HL-60 (cell line): ENCODE results near the gene COL4A2.

ENCODE experiments used
- POLR2AphosphoS5 ChIP-seq: IDR thresholded peaks from 2 replicates; pipeline ENCODE4 v1.6.1; 2012; ENCODE audit warnings: low read depth
- TF ChIP-seq, protein P1 (sequence below): IDR thresholded peaks from one replicate; pipeline ENCODE4 v1.5.1; 2011; ENCODE audit warnings: low read length, control low read depth, inconsistent platforms; ENCODE audit not compliant: insufficient read depth
- TF ChIP-seq, protein P2 (sequence below): IDR thresholded peaks from 2 replicates; pipeline ENCODE4 v1.6.1; 2012; ENCODE audit warnings: low read depth; ENCODE audit not compliant: insufficient replicate concordance

DNA sequence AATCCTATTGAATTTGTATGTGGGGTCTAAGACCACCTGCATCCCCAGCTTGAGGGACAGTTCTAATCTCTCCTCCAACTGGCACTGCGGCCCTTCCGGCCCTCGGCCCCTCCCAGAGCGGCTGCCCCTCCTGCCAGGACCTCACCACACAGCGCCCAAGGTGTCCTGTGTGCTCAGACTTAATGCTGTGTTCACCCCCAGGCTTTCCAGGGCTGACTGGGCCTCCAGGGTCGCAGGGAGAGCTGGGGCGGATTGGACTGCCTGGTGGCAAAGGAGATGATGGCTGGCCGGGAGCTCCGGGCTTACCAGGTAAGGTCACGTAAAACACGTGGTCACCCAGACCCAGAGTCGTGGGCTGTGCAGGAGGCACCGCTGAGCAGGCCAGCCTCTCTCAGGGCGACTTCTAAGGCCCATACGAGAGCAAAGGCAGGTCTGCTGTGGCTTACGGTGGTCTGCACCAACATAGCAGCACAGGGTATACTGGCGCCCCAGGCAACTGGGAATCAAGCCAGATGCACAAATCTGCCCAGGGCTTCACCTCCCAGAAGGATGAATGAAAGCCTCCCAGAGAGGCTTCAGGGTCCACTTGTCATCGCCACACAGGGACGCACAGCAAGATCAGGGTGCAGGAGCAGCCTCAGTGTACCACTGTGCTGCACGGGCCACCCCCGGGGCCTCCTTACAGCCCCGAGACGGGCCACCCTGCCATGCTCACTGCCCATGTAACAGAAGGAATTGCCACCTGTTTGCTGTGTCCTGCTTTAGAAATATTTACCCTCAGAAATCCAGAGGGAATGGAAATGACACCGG lies 185.0 kb downstream of the COL4A2 start:
- TF ChIP-seq POLR2AphosphoS5: no peak
- TF ChIP-seq, protein P1, sequence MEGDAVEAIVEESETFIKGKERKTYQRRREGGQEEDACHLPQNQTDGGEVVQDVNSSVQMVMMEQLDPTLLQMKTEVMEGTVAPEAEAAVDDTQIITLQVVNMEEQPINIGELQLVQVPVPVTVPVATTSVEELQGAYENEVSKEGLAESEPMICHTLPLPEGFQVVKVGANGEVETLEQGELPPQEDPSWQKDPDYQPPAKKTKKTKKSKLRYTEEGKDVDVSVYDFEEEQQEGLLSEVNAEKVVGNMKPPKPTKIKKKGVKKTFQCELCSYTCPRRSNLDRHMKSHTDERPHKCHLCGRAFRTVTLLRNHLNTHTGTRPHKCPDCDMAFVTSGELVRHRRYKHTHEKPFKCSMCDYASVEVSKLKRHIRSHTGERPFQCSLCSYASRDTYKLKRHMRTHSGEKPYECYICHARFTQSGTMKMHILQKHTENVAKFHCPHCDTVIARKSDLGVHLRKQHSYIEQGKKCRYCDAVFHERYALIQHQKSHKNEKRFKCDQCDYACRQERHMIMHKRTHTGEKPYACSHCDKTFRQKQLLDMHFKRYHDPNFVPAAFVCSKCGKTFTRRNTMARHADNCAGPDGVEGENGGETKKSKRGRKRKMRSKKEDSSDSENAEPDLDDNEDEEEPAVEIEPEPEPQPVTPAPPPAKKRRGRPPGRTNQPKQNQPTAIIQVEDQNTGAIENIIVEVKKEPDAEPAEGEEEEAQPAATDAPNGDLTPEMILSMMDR: no peak
- TF ChIP-seq, protein P2, sequence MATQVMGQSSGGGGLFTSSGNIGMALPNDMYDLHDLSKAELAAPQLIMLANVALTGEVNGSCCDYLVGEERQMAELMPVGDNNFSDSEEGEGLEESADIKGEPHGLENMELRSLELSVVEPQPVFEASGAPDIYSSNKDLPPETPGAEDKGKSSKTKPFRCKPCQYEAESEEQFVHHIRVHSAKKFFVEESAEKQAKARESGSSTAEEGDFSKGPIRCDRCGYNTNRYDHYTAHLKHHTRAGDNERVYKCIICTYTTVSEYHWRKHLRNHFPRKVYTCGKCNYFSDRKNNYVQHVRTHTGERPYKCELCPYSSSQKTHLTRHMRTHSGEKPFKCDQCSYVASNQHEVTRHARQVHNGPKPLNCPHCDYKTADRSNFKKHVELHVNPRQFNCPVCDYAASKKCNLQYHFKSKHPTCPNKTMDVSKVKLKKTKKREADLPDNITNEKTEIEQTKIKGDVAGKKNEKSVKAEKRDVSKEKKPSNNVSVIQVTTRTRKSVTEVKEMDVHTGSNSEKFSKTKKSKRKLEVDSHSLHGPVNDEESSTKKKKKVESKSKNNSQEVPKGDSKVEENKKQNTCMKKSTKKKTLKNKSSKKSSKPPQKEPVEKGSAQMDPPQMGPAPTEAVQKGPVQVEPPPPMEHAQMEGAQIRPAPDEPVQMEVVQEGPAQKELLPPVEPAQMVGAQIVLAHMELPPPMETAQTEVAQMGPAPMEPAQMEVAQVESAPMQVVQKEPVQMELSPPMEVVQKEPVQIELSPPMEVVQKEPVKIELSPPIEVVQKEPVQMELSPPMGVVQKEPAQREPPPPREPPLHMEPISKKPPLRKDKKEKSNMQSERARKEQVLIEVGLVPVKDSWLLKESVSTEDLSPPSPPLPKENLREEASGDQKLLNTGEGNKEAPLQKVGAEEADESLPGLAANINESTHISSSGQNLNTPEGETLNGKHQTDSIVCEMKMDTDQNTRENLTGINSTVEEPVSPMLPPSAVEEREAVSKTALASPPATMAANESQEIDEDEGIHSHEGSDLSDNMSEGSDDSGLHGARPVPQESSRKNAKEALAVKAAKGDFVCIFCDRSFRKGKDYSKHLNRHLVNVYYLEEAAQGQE: no peak
